Measurements from ENCODE around the gene URI1.
"Not testable (repeated sequence)": the region's sequence is repeated elsewhere in the genome, so short reads cannot be mapped to it uniquely, and the experiment has no call there.

The URI1 gene

DNA sequence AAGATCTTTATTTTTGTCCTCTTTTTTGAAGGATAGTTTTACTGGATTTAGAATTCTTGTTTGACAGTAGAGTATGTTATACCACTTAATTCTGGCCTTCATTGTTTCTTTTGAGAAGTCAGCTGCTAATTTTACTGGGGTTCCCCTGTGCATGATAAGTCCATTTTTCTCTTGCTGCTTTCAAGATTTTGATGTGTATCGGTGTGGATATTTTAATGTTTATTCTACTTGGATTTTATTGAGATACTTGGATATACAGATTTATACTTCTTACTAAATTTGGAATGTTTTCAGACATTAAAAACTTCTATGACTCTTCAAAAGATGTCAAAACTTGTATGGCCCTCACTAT is 86.9 kb downstream of the URI1 start:
- DNase-seq: no peak

DNA sequence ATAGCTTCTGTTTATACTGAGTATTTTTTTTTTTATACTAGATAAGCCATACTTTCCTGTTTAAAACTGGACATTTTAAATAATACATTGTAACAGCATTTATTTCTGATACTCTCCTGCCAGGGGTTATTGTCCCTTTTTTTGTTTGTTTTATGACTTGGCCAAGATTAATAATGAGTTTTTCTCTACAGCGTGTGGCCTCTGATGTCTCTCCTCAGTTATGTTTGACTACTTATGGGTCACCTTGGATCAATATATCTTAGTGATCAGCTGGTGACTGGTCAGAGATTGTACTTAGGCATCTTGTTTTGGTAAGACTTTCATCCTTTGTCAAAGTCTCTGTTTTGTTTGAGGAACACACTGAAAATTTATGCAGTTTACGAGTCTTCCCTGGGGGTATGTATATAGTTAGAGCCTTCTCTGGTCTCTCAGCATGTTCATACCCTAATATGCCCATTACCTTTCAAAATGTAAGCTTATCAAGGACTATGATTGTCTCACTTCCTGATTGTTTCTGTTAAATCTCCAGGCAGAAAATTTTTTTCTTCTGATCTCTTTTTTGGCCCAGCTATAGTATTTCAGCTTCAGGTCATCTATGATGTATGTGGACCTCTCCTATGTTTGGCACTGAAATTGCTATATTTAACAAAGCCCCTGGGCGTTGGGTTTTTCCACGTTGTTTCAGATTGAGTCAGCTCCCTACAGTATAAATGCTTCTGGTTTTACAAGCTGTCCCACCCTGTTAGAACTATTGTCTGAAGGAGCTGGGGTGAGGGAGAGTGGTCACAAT is 87.9 kb downstream of the URI1 start:
- DNase-seq: no peak

DNA sequence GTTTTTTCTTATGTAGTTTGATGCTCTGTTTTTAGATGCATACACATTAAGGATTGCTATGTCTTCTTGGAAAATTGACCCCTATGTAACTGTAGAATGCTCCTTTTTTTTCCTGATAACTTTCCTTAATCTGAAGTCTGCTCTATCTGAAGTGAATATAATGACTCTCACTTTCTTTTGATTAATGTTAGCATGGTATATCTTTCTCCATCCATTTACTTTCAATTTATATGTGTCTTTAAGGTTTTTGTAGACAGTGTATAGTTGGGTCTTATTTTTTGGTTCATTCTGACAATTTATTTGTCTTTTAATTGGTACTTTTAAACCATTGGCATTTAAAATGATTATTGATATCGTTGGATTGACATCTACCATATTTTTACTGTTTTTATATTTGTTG is 92.3 kb downstream of the URI1 start:
- no peak for DNase-seq

DNA sequence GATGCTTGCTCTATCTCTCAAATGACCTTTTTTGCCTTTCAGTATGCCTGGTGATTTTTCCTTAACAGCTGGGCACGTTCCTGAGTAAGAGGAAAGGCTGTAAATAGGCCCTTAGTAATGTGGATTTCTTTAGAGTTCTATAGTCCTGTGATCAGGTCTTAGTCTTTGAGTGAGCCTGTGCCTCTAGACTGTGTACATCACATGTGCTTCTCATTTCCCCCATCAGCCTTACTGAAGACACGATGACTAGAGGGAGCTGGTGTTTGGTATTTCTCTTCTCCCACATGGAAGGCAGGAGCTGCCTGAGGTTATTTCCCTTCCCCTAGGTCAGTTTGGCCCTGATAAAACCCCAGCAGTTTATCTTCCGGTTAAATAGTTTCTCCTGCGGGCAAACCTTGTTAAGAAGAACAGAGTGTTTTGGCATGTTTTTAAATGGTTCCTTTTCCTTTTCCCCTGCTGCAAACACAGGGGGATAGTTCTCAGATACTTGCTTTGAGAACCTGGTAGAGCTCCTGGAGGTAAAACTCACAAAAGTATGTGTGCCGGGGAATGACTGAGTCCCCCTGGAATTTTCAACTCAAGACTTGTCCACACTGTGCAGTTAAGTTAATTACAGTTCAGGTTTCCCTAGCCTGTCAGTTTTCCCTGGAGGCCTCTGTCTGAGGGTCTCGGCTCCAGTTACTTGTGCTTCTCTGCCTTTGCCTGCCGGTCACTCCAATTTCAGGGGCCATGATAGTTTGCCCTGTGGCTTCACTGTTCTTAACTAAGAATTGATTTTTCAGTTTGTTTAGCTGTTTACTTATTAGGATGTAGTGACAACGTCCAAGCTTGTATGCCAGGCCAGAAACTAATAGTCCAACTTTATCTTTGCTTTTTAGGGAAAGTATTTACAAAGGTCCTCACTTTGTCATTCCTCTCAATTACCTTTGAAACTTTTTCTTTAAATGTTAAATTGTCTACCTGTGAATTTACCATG is 94.4 kb downstream of the URI1 start:
- no peak for DNase-seq

DNA sequence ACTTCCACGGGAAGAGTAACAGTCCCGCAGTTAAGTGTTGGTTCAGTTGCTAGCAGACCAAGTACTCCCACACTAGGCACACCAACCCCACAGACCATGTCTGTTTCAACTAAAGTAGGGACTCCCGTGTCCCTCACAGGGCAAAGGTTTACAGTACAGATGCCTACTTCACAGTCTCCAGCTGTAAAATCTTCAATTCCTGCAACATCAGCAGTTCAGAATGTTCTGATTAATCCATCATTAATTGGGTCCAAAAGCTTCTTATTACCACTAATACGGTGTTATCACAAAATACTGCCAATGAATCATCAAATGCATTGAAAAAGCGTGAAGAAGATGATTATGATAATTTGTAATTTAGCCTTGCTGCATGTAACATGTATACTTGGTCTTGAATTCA is 95.8 kb downstream of the URI1 start:
- no peak for DNase-seq

DNA sequence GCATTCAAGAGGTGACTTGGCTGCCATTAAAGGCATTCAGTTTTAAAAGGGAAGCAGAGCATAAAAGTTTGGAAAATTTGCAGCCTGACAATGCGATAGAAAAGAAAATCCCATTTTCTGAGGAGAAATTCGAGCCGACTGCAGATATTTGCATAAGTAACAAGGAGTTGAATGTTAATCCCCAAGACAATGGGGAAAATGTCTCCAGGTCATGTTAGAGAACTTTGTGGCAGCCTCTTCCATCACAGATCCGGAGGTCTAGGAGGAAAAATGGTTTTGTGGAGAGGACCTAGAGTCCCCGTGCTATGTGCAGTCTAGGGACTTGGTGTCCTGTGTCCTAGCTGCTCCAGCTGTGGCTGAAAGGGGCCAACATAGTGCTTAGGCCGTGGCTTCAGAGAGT is 99.9 kb downstream of the URI1 start:
- not testable (repeated sequence) for DNase-seq

DNA sequence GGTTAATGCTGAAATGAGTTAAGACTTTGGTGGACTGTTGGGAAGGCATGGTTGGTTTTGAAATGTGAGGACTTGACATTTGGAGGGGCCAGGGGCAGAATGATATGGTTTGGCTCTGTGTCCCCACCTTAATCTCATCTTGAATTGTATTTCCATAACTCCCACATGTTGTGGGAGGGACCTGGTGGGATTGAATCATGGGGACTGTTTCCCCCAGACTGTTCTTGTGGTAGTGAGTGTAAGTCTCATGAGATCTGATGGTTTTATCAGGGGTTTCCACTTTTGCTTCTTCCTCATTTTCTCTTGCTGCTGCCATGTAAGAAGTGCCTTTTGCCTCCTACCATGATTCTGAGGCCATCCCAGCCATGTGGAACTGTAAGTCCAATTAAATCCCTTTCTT is 101.0 kb downstream of the URI1 start:
- not testable (repeated sequence) for DNase-seq

DNA sequence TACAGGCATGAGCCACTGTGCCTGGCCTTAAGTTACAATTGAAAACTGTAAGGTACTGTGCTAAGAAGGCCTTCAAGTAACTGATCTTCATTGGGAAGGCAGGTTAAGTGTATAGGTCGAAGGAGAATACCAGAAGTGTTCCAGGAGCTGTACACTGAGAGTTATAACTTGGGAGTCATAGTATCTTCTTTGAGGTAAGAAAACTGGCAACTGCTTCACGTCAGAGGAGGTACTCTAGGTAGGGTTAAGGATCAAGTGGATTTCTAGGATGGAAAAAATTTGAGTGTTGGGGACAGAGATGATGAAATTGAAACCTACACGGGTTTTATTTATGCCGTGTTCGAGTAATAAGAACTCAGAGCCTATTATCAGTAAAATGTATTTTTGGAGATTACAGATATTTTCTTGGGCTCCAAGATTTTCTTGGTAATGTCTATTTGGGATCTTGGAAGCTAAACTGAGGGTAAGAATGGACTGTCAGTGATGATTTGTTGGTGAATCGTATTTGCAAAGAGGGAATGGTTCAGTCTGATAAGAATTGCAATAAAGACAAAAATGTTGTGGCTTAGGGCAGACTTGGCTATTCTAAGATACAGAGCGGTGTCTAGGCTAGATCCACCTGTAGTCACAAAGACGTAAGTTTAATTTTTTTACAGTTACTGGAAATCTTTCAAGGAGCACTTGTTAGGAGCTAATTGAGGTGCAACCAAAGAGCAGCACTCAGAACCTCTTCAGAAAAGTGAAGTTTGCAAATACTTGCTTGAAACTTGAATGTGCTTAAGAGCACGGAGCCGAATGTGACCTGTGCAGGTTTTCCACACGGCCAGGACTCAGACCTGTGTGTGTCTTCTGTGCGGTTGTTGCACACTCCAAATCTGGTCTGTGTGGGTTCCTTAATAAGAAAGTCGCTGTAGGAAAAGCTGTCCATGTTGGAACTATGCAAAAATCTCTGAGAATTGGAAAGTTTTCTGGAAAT is 102.5 kb downstream of the URI1 start:
- DNase-seq: no peak

DNA sequence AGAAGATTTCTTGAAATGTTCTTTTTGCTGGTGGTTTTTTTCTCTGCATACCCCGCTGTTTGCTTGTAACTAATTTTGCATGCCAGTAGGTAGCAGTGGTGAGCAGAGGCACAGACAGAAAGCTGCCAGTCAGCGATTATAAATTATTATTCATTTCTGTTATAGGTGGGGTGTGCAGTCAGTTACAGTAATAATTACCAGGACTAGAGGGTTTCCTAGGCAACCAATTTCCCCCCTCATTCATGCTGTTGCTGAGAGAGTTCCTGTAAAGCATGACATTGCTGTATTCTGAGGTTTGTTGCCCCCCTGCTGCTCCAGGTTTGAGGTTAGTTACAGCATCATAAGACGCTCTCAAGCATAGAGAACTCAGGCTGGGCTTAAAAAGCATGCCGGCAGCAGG is 104.5 kb downstream of the URI1 start:
- DNase-seq: no peak

DNA sequence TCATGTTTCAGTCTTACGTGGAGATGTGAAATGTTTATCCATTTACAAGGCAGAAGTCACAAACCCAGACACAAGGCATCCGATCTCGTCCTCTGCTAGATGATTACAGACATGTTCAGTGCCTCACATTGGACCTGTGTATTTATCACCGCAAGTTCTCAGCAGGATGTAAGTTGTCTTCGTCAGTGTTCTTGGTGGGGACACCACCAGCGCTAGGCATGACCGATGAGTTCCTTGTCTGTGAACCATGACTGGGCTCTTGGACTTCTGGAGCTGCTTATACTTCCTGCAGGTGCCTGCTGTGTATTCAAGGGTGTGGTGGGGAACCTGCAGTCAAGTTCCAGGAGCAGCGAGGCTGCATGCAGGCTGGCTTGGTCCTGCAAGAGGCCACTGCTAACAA is 105.4 kb downstream of the URI1 start:
- no peak for DNase-seq

DNA sequence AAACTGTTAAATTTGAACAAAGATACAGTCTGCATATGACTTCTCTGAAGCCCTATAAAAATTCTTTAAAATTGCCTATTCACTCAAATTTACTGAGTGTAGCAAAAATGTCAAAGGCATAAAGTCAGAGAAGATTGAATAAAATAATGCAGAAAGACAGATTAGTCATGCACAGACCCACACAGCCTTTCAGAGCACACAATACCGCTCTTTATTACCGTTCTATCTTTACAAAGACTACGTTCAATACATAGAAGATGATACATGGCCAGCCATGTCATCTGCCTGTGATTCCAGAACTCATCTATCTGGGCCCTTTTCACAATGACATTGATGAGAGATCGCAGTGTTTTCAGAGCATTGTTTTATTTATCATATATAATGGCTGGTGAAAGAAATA is 107.2 kb downstream of the URI1 start:
- DNase-seq: no peak

DNA sequence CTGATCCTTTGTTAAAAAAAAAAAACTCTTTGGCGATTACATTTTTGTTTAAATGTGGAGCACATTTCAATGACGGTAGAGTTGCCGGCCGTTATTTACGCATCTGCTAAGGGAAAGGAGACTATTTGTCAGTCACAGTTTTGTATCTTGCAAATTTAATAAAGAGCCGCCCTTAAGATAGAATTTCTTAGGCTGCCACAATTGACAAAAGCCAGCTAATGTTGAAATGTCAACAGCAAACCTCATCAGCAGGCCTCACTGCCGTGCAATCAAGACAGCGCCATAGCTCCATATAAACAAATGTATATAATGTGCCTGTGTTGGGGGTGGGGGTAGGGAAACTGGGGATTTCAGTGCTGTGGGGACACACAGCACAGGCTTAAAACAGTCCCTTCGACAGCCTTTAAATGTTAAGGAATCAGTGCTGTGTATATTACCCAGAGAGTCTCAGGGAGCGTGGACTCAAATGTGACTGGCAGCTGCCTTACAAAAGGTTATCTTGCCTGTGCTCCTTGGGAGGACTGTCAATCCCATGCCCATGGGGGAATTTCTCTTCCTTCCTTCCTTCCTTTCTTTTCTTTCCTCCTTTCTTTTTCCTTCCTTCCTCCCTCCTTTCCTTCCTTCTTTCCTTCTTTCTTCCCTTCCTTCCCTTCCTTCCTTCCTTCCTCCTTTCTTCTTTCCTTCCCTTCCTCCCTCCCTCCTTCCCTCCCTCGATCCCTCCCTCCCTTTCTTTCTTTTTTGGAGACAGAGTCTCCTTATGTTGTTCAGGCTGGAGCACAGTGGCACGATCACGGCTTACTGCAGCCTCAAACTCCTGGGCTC is 108.0 kb downstream of the URI1 start:
- no peak for DNase-seq

DNA sequence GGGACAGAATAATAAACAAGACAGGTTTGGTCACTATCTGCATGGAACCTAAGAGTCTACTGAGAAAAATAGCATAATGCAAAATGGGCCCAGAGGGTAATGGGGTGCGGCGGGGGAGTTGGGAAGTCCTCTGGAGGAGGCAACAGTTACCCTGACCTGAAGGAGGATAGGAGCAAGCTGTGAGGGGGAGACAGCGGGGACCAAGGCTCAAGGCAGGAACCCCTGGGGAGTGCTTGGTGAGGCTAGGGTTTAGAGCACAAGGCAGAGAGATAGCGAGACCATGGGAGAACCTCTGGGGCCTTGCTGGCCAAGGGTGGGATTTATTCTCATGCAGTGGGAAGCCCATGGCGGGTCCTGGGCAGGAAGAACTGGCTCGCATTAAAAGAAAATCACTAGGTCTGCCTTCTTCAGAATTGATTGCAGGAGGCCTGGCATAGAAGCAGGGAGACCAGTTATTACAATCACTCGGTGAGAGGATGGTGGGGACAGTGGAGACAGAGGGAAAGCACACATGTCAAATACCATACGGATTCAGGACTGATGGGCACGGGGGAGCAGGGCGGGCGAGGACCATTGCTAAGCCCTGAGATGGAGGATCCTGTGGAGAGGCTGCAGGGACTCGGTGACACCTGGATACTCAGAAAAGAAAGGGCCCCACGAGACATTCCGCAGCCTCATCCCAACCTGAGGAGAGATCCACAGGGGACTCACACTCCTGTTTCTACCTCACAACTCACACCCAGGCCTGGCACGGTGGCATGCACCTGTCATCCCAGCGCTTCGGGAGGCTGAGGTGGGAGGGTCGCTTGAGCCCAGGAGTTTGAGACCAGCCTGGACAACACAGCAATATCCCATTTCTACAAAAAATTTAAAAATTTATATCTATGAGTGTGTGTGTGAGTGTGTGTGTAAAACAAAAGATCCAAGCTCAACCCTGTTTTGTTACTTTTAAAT is 110.4 kb downstream of the URI1 start:
- DNase-seq: no peak

DNA sequence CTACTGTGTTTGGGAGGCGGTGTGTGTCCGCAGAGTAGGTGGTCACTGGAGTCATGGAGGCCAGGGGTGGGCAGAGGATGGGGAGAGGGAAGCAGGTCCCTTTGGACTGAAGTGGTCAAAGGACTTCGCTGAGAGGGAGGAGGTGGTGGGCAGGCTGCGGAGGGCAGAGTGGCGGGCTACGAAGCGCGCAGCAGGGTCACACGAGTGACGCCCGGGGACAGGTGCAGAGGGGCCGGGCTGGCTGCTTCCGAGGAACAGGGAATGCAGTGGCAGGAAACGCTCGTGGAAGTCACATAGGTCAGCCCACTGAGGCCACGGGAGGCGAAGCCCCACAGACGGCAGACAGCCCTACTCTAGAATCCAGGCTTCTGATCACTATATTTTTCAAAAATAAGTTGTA is 111.5 kb downstream of the URI1 start:
- DNase-seq: no peak

DNA sequence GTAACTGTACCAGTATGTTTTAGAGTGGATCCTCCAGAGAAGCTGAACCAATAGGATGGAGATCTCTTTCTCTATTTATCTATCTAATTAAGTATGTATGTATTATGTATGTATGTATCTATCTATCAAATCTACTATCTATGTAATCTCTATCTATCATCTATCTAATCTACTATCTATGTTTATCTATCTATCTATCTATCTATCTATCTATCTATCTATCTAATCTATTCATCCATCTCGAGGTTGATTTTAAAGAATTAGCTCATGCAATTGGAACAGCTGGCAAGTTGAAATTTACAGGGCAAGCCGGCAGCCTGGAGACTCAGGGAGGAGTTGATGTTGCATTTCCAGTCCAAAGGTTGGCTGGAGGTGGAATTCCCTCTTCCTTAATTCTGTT is 112.2 kb downstream of the URI1 start:
- no peak for DNase-seq

DNA sequence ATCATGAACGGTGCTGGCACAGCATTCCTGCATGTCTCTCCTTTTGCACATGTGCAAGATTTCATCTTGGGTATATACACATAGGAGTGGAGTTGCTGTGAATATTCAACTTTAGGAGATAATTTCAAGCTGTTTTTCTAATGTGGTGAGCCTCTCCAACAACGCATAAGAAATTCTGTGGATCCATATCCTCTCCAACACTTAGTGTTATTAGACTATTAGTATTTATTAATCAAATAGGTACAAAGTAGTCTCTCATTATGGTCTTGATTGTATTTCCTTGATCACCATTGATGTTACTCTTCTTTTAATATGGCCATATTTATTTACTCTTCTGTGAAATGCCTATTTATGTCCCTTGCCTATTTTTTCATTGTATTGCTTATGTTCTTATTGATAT is 114.5 kb downstream of the URI1 start:
- no peak for DNase-seq

DNA sequence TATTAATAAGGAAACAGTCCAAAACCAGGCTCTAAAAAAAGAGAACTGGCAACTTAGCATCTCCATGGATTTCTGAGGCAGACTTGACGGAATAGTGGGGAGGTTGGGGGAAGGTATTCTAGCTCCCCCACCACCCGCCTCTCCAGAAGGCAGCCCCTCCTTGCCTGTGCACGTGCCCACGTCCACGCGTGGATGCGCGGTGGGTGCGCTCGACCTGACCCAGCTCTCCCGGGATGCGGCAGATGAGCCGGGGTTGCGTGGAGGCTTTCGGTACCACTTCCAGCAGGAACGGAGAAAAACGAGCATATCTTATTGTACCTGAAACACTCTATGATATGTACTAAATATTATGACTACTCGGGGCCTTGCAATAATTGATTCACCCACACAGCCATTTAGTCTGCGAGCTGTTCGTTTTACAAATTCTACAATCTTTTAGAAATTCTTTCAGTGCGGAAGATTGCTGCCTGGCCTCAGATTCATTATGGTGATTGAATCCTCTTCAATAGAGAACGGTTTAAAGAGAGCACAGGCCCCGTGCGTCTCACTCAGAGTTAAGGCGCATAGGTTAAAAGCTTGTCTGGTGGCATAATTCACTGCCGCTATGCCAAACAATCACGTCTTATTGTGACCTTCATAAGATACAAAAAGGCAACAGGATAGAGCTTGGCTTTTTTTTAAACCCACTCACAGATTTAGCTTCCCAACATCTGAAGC is 117.9 kb downstream of the URI1 start:
- no peak for DNase-seq

DNA sequence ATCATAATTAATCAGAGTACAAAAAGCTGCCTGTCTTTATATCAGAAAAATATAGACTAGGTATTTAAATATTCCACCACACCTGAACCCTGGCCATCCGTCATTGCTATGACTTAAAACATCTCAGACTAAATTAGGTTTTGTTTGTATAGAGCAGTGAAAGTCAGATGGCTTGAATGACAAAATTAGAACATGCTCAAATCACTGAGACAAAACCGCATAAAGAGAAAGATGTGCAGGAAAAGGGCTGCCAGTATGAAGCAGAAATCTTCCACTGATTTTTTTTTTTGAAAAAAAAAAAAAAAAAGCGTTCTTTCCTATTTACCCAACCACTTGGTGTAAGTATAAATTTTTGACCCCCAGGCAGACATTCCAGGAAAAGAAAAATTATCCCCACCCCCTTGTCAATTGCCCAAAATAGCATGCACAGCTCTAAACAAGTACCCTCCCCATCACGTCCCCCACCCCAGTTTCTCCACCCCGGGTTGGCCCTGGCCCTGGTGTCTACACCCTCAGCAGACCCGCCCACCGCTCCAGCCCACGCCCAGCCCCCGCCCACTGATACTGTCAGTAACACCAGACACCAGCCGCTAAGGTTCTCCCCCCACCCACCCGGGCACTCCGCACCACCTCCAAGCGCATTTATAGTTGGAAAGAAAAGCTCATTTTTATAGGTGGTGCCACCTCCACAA is 118.6 kb downstream of the URI1 start:
- no peak for DNase-seq
